VCaP (cell line): Measurements from ENCODE around the gene MSX1.

Source experiments
- H3K27ac ChIP-seq: fragments of 450-650 bp; 2 replicates; pipeline ENCODE4 v1.5.1; 2017
- CTCF ChIP-seq: fragments of 450-650 bp; conservative IDR thresholded peaks from 2 replicates; pipeline ENCODE4 v1.5.1; 2017; ENCODE audit warnings: mild to moderate bottlenecking, moderate library complexity

Gene MSX1

GRCh38 chr4:4869731-4870571, 10.5 kb downstream of the MSX1 start:
- no peak overlapping the region for H3K27ac ChIP-seq

DNA sequence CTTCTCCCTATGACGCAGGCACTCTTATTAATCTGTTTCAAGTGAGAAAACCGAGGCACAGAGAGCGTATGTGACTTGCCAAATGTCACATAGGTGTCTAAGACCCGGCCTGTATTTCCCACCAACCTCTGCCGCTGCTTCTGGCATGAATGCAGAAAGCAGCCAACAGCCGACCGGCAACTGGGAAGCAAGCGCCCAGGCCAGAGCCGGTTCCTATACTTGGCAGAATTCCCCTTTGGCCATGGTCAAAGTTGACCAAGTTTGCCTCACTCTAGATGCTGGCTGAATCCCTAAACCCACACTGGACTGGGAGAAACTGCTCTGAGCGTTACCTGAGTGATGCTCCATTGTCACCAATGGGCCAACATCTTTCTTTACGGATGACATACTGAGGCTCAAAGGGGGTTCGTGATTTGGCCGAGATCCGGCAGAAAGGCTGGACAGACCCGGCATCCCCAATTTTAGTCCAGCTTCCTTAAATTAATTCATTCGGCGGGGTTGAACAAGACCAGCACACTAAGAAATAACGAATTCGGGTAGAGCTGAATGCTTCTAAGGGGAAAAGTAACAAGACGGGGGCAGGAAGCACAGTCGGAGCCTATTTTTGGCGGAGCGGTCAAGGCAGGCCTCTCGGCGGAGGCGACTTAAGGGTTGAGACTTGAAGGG, 11.2 kb downstream of the MSX1 start:
- no peak overlapping the region for H3K27ac ChIP-seq
- TF ChIP-seq CTCF, result no peak

More at GRCh38 chr4:4869731-4870571, 10.5 kb downstream of the MSX1 start:
- TF ChIP-seq CTCF, result no peak

DNA sequence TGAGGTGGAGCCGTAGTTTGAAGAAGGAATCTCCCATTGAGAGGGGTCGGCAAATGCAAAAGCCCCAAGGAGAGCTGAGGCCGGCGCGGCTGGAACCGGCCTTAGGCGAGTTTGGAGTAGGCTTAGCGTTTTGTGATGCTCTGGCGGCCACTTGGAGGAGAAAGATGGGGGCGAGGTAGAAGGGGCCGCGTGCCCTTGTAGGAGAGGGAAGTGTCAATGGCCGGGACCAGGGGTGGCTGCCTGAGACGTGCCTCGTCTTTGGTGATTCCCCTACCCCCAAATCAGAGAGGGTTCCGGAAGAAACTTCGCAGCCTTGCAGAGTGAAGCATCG, 11.7 kb downstream of the MSX1 start:
- TF ChIP-seq CTCF, result no peak
- no peak overlapping the region for H3K27ac ChIP-seq

DNA sequence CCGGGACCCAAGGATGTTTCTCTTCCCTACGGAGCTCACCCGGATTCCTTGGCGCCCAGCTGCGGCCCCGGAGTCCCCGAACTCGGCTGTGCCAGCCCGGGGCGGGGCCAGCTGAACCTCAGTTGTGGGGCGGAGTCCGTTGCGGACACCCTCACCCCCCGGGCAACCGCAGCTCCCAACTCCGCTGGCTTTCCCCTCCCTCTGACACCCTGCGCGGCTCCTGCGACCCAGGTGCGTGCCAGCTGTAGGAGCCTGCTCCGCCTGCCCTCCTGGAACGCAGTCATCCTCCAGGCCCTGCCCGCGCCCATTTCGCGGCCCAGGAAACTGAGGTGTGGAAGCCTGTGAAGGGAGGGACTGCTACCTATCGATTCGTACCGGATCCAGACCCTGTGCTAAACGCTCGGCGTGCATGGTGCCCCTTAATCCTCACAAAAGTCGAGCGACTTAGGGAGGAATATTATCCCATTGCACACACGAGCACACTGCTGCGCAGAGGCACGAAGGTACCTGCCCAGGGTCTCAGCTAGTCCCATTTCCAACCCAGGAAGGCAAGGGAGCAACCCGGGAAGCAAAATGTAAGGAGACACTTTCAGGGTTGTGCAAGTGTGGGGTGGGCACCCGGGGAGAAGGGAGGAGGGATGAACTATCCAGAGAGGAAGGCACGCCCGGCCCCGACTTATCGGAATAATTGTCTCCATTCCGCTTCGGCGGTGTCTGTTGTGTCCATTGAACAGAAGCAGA, 12.3 kb downstream of the MSX1 start:
- no peak overlapping the region for H3K27ac ChIP-seq
- TF ChIP-seq CTCF, result no peak

GRCh38 chr4:4872314-4872903, 12.9 kb downstream of the MSX1 start:
- no peak overlapping the region for H3K27ac ChIP-seq
- TF ChIP-seq CTCF, result no peak

DNA sequence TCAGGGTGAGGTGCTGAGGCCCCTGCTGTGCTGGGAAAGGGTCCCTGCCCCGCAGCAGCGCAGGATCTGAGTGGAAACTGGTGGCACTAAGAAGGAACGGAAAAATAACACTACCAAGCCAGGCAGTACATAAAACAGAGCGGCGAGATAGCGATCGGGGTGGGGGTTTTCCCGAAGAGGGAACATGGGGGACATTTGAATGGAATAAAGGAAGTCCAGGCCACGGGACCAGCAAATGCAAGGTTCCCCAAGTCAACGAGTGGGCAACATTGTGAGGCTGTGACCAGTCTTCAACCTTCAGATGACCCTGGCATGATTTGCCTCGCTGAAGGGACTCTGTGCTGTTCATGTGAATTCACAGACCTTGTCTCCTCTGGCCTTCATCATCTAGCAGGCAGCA, 13.7 kb downstream of the MSX1 start:
- H3K27ac ChIP-seq, result no peak overlapping the region
- no peak for TF ChIP-seq CTCF

DNA sequence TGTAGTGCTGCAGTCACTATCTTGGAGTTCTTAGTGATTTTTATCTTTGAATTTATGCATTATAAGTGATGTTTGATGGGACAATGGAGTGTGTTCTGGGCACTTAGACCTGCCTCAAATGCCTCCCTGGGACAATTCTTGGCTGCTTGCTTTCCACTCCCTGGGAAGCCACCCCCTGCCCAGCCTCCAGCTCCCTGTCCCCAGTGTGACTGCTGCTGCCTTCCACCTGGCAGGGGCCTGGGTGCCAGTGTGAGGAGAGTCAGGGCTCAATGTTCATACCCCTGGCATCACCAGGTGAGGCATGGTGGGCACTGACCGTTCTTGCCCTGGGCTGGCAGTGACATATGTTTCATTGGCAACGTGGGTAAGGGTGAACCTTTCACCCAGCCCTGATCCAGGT, 14.8 kb downstream of the MSX1 start:
- no peak for TF ChIP-seq CTCF
- no peak overlapping the region for H3K27ac ChIP-seq
